Neural cell (in vitro differentiated cells): ENCODE measurements around the gene MOB3B.

Source experiments
- EZH2 ChIP-seq: fragments of 200-600, 300-800 bp; shearing (Covaris generic), sonication (generic); IDR thresholded peaks from 2 replicates; pipeline ENCODE4 v1.6.1; 2014; ENCODE audit warnings: antibody characterized with exemption, low read length, borderline replicate concordance, mild to moderate bottlenecking; ENCODE audit not compliant: insufficient read depth, poor library complexity, severe bottlenecking
- MXI1 ChIP-seq: fragments of 450-650 bp; conservative IDR thresholded peaks from 2 replicates; pipeline ENCODE4 v1.6.1; 2014; ENCODE audit warnings: antibody characterized with exemption, mild to moderate bottlenecking; ENCODE audit not compliant: poor library complexity, severe bottlenecking
- POLR2AphosphoS5 ChIP-seq: IDR thresholded peaks from 2 replicates; pipeline ENCODE4 v1.6.1; 2012
- TAF1 ChIP-seq: IDR thresholded peaks from 2 replicates; pipeline ENCODE4 v1.6.1; 2012; ENCODE audit warnings: low read depth

GRCh38 chr9:27394154-27394825, 135.3 kb downstream of the MOB3B start:
- TF ChIP-seq EZH2 = no peak
- no peak for TF ChIP-seq POLR2AphosphoS5
- no peak for TF ChIP-seq TAF1
- TF ChIP-seq MXI1 = no peak
